CD14-positive monocyte (primary cell): Measurements from ENCODE around the gene EPHA6. TPM values are rescaled to one million over a fixed set of nuclear protein-coding genes. Genes with fewer than 3 reads are reported as not detected.

Experiments used
- DNase-seq, 3 donors: peaks; one replicate each; pipeline ENCODE4 v3.0.0-alpha.2; 2011 to 2022
- H2AFZ ChIP-seq: 2 replicates; pipeline ENCODE4 v1.6.0; 2012; ENCODE audit warnings: mild to moderate bottlenecking, low read depth, low read length, inconsistent platforms; ENCODE audit not compliant: insufficient read depth, poor library complexity, severe bottlenecking
- H3K27ac ChIP-seq, 2 donors: 1 replicate in 1 of 2; 2 replicates in 1 of 2; pipeline ENCODE4 v1.5.1; 2012 to 2013; ENCODE audit warnings: low read length in 2 of 2, control low read depth in 1 of 2, inconsistent platforms in 1 of 2, low read depth in 1 of 2, mild to moderate bottlenecking in 1 of 2
- H3K27me3 ChIP-seq, 2 donors: one replicate each; pipeline versions ENCODE4 v1.6.0 to v1.6.1; 2011 to 2013; ENCODE audit warnings: low read length in 2 of 2; ENCODE audit not compliant: control insufficient read depth in 2 of 2, insufficient read depth in 2 of 2
- H3K36me3 ChIP-seq, 2 donors: replicated peaks in 1 of 2; 1 replicate in 1 of 2; 2 replicates in 1 of 2; pipeline versions ENCODE4 v1.5.1 to v1.6.1; 2012 to 2013; ENCODE audit warnings: low read length in 2 of 2, control low read depth in 1 of 2, inconsistent platforms in 1 of 2, mild to moderate bottlenecking in 1 of 2; ENCODE audit not compliant: insufficient read depth in 2 of 2, control insufficient read depth in 1 of 2
- H3K4me1 ChIP-seq, 2 donors: 1 replicate in 1 of 2; 2 replicates in 1 of 2; pipeline versions ENCODE4 v1.5.1 to v1.6.1; 2012 to 2013; ENCODE audit warnings: low read length in 2 of 2, control low read depth in 1 of 2, inconsistent platforms in 1 of 2, mild to moderate bottlenecking in 1 of 2, moderate library complexity in 1 of 2; ENCODE audit not compliant: insufficient read depth in 2 of 2, control insufficient read depth in 1 of 2
- H3K4me2 ChIP-seq: replicated peaks from 2 replicates; pipeline ENCODE3; 2012; ENCODE audit warnings: low read length, moderate library complexity, mild to moderate bottlenecking; ENCODE audit not compliant: poor library complexity, severe bottlenecking; ENCODE audit errors: extremely low read depth
- H3K4me3 ChIP-seq, 3 experiments: fragments of 200-600 bp in 1 of 3; sonication (generic) in 1 of 3; replicated peaks in 1 of 3; 1 replicate in 2 of 3; 2 replicates in 1 of 3; pipeline ENCODE4 v1.5.1; 2011 to 2013; ENCODE audit warnings: low read length in 3 of 3, mild to moderate bottlenecking in 3 of 3, control low read depth in 2 of 3, low read depth in 2 of 3, inconsistent platforms in 1 of 3, moderate library complexity in 1 of 3
- H3K79me2 ChIP-seq: 2 replicates; pipeline ENCODE4 v1.6.0; 2012; ENCODE audit warnings: mild to moderate bottlenecking, control low read depth, inconsistent platforms, low read length, moderate library complexity; ENCODE audit not compliant: insufficient read depth
- H3K9ac ChIP-seq: 2 replicates; pipeline ENCODE4 v1.6.0; 2017; ENCODE audit warnings: low read length, mild to moderate bottlenecking; ENCODE audit not compliant: insufficient read depth, poor library complexity, severe bottlenecking
- H3K9me3 ChIP-seq, 2 donors: replicated peaks in 1 of 2; 1 replicate in 1 of 2; 2 replicates in 1 of 2; pipeline versions ENCODE4 v1.5.1 to v1.6.1; 2012 to 2013; ENCODE audit warnings: low read length in 2 of 2, control low read depth in 1 of 2; ENCODE audit not compliant: control insufficient read depth in 1 of 2, insufficient read depth in 1 of 2
- H4K20me1 ChIP-seq: 2 replicates; pipeline ENCODE4 v1.6.0; 2012; ENCODE audit warnings: mild to moderate bottlenecking, low read length, control low read depth, moderate library complexity; ENCODE audit not compliant: insufficient read depth
- H3K27ac Mint-ChIP-seq, 7 donors: one replicate each; pipeline ENCODE4 v1.8.0; 2020; ENCODE audit warnings: mild to moderate bottlenecking in 7 of 7, mixed read lengths in 7 of 7, moderate library complexity in 6 of 7, inconsistent platforms in 2 of 7
- H3K27me3 Mint-ChIP-seq, 3 donors: one replicate each; pipeline ENCODE4 v1.8.0; 2021 to 2022; ENCODE audit warnings: low read depth in 3 of 3, mild to moderate bottlenecking in 3 of 3, mixed read lengths in 3 of 3, moderate library complexity in 3 of 3, inconsistent platforms in 1 of 3
- H3K36me3 Mint-ChIP-seq, 2 donors: one replicate each; pipeline ENCODE4 v1.8.0; 2020; ENCODE audit warnings: mixed read lengths in 2 of 2, inconsistent platforms in 1 of 2, mild to moderate bottlenecking in 1 of 2
- H3K4me1 Mint-ChIP-seq: one replicate; pipeline ENCODE4 v1.8.0; 2020; ENCODE audit warnings: mild to moderate bottlenecking, mixed read lengths
- H3K4me3 Mint-ChIP-seq, 2 donors: one replicate each; pipeline ENCODE4 v1.8.0; 2020; ENCODE audit warnings: mild to moderate bottlenecking in 2 of 2, mixed read lengths in 2 of 2, moderate library complexity in 1 of 2
- H3K9me3 Mint-ChIP-seq, 7 donors: one replicate each; pipeline ENCODE4 v1.8.0; 2020 to 2022; ENCODE audit warnings: mixed read lengths in 7 of 7, mild to moderate bottlenecking in 6 of 7, moderate library complexity in 6 of 7, inconsistent platforms in 2 of 7
- CTCF ChIP-seq: fragments of 200-600 bp; IDR thresholded peaks from one replicate; pipeline ENCODE4 v1.8.0; 2022; ENCODE audit warnings: antibody characterized with exemption, mild to moderate bottlenecking
- WGBS: methylation state at CpG from one replicate; pipeline ENCODE4 v1.1.5; 2013; ENCODE audit warnings: missing lambda C conversion rate; ENCODE audit not compliant: insufficient coverage; 5-methylcytosine and 5-hydroxymethylcytosine counted together
- intact Hi-C, 2 donors: fragments of 100-400 bp; cut with micrococcal nuclease; formaldehyde crosslinking; loops; one replicate each; pipeline versions ENCODE4 v1.15.0 to v1.15.1; 2023
- polyA plus RNA-seq, 3 donors: library from polyadenylated mRNA; depleted of rRNA in 1 of 3; unstranded in 2 of 3; stranded (reverse) in 1 of 3; fragments of 300-500 nt in 2 of 3; fragments of >200 nt in 1 of 3; fragmentation: Illumina TruSeq in 2 of 3; gene quantifications; 1 replicate in 2 of 3; 2 replicates in 1 of 3; pipeline ENCODE4 v1.2.3, GENCODE V29; 2012 to 2021

EPHA6 gene
- polyA plus RNA-seq, 3 donors: not detected

GRCh38 chr3:96877510-96877909, 63.1 kb downstream of the EPHA6 start:
- no peak for TF ChIP-seq CTCF
- no peaks in the 10 kb centered on the region for H3K4me1 Mint-ChIP-seq
- H3K9me3 Mint-ChIP-seq: peaks cover 0 to 3% (median 0%) of the 10 kb centered on the region in 7 donors
- Histone ChIP-seq H4K20me1 (no peaks in the 10 kb centered on the region), H3K4me1 (no peaks in the 10 kb centered on the region), H3K79me2 (no peaks in the 10 kb centered on the region), H3K9me3 (no peaks in the 10 kb centered on the region), H2AFZ (no peak overlapping the region), H3K27ac (no peak overlapping the region), H3K4me2 (no peak overlapping the region), H3K4me3 (no peak overlapping the region), H3K36me3 (no peaks in the 10 kb centered on the region), H3K27me3 (no peaks in the 10 kb centered on the region), H3K9ac (no peak overlapping the region)
- no CpG with 5 or more reads among the region's 4 CpGs for WGBS
- H3K36me3 Mint-ChIP-seq: no peaks in the 10 kb centered on the region
- no peak overlapping the region for H3K27ac Mint-ChIP-seq
- no peak overlapping the region for H3K4me3 Mint-ChIP-seq
- intact Hi-C loops: no loop called here
- no peak for DNase-seq
- H3K27me3 Mint-ChIP-seq: no peaks in the 10 kb centered on the region

GRCh38 chr3:96900031-96900430, 85.6 kb downstream of the EPHA6 start:
- no peaks in the 10 kb centered on the region for H3K4me1 Mint-ChIP-seq

More at GRCh38 chr3:96900031-96900430, 85.6 kb downstream of the EPHA6 start:
- Histone ChIP-seq H3K27ac (no peak overlapping the region), H3K9ac (no peak overlapping the region), H3K4me3 (no peak overlapping the region), H2AFZ (no peak overlapping the region), H3K4me2 (no peak overlapping the region), H3K27me3 (no peaks in the 10 kb centered on the region), H3K36me3 (no peaks in the 10 kb centered on the region), H4K20me1 (no peaks in the 10 kb centered on the region), H3K9me3 (no peaks in the 10 kb centered on the region), H3K79me2 (no peaks in the 10 kb centered on the region), H3K4me1 (no peaks in the 10 kb centered on the region)
- intact Hi-C loops: no loop called here
- TF ChIP-seq CTCF: no peak
- no peaks in the 10 kb centered on the region for H3K36me3 Mint-ChIP-seq
- WGBS: no CpG with 5 or more reads among the region's 1 CpG
- H3K9me3 Mint-ChIP-seq: peaks cover 0 to 2% (median 0%) of the 10 kb centered on the region in 7 donors
- H3K27ac Mint-ChIP-seq: no peak overlapping the region
- no peak overlapping the region for H3K4me3 Mint-ChIP-seq
- no peak for DNase-seq
- no peaks in the 10 kb centered on the region for H3K27me3 Mint-ChIP-seq
